Osteocyte (in vitro differentiated cells): Measurements from ENCODE around the gene PGAP1. TPM values are rescaled to one million over a fixed set of nuclear protein-coding genes. Genes with fewer than 3 reads are reported as not detected.

Experiments used
- DNase-seq: peaks from one replicate; pipeline ENCODE4 v3.0.0; 2021; ENCODE audit warnings: mixed read lengths; ENCODE audit not compliant: unreplicated experiment; ENCODE audit errors: extremely low spot score
- H3K27ac Mint-ChIP-seq: one replicate; pipeline ENCODE4 v1.8.0; 2021; ENCODE audit warnings: mild to moderate bottlenecking, mixed read lengths; ENCODE audit not compliant: unreplicated experiment
- H3K27me3 Mint-ChIP-seq: one replicate; pipeline ENCODE4 v1.8.0; 2021; ENCODE audit warnings: mixed read lengths; ENCODE audit not compliant: unreplicated experiment
- H3K36me3 Mint-ChIP-seq: one replicate; pipeline ENCODE4 v1.8.0; 2021; ENCODE audit warnings: mixed read lengths; ENCODE audit not compliant: unreplicated experiment
- H3K4me1 Mint-ChIP-seq: one replicate; pipeline ENCODE4 v1.8.0; 2021; ENCODE audit warnings: mixed read lengths; ENCODE audit not compliant: unreplicated experiment
- H3K4me3 Mint-ChIP-seq: one replicate; pipeline ENCODE4 v1.8.0; 2021; ENCODE audit warnings: mild to moderate bottlenecking, moderate library complexity, mixed read lengths; ENCODE audit not compliant: unreplicated experiment
- H3K9me3 Mint-ChIP-seq: one replicate; pipeline ENCODE4 v1.8.0; 2021; ENCODE audit warnings: mixed read lengths; ENCODE audit not compliant: unreplicated experiment
- total RNA-seq: library from RNA; stranded (reverse); gene quantifications from 2 replicates; pipeline ENCODE4 v1.2.1, GENCODE V29; 2021
- TF ChIP-seq, protein P1 (sequence below): fragments of 200-600 bp; sonication (generic); IDR thresholded peaks from 2 replicates; pipeline ENCODE4 v1.5.0; 2021; ENCODE audit warnings: antibody characterized with exemption, mild to moderate bottlenecking, moderate library complexity

Gene PGAP1
- total RNA-seq, 1 donor from 2014 or later, result 22.4 TPM

- H3K4me3 Mint-ChIP-seq, result no peak overlapping the region
Measured at GRCh38 chr2:196963961-196964360, 37.5 kb upstream of the PGAP1 start.

DNA sequence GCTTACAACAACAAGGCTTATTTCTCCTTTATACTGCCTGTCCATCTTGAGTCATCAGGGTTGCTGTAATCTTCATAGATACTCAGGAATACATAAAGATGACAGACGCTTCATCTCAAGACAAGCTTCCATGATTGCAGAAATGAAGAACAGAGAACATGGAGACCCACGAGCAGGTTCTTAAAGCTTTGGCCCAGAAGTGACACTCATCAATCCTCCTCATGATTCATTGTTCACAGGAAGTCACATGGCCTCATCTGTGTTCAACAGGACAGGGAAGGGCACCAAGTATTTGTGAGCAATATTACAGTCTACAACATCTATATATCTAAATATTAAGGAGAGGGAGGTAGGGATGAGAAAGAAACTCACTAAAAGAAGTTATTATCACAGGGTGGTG is 36.5 kb upstream of the PGAP1 start:
- Mint-ChIP-seq H3K9me3 (peaks cover 4% of the 10 kb centered on the region), H3K4me3 (no peak overlapping the region), H3K36me3 (no peaks in the 10 kb centered on the region), H3K4me1 (peaks cover 15% of the 10 kb centered on the region), H3K27ac (no peak overlapping the region), H3K27me3 (no peaks in the 10 kb centered on the region)
- no peak for DNase-seq
- TF ChIP-seq, protein P1, sequence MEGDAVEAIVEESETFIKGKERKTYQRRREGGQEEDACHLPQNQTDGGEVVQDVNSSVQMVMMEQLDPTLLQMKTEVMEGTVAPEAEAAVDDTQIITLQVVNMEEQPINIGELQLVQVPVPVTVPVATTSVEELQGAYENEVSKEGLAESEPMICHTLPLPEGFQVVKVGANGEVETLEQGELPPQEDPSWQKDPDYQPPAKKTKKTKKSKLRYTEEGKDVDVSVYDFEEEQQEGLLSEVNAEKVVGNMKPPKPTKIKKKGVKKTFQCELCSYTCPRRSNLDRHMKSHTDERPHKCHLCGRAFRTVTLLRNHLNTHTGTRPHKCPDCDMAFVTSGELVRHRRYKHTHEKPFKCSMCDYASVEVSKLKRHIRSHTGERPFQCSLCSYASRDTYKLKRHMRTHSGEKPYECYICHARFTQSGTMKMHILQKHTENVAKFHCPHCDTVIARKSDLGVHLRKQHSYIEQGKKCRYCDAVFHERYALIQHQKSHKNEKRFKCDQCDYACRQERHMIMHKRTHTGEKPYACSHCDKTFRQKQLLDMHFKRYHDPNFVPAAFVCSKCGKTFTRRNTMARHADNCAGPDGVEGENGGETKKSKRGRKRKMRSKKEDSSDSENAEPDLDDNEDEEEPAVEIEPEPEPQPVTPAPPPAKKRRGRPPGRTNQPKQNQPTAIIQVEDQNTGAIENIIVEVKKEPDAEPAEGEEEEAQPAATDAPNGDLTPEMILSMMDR, result no peak

More at GRCh38 chr2:196963961-196964360, 37.5 kb upstream of the PGAP1 start:
- H3K9me3 Mint-ChIP-seq, result peaks cover 4% of the 10 kb centered on the region
- TF ChIP-seq, protein P1, result no peak
- H3K27me3 Mint-ChIP-seq, result no peaks in the 10 kb centered on the region
- peaks cover 15% of the 10 kb centered on the region for H3K4me1 Mint-ChIP-seq
- no peak for DNase-seq
- no peak overlapping the region for H3K27ac Mint-ChIP-seq
- H3K36me3 Mint-ChIP-seq, result no peaks in the 10 kb centered on the region

DNA sequence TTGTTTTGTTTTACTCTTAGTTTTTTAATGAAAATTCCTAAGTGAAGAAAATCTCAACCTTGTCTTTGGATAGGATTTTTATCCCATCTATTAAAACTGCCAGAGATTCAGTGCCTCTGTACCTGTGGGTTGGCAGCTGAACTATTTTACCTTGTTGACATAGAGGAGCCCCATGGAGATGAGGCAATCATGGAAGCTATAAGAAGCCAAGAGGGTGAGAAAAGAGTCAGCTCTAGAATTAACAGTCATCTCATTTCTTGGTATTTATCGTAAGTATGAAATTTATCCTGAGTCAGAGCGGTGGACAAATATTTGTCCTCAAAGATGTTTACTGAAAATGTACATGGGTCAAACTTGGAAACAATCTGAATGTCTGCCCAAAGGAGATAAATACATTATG is 35.8 kb upstream of the PGAP1 start:
- no peaks in the 10 kb centered on the region for H3K36me3 Mint-ChIP-seq
- TF ChIP-seq, protein P1, result no peak
- no peaks in the 10 kb centered on the region for H3K27me3 Mint-ChIP-seq
- H3K4me1 Mint-ChIP-seq, result peaks cover 14% of the 10 kb centered on the region
- no peak overlapping the region for H3K4me3 Mint-ChIP-seq
- no peak for DNase-seq
- no peaks in the 10 kb centered on the region for H3K9me3 Mint-ChIP-seq
- H3K27ac Mint-ChIP-seq, result no peak overlapping the region

GRCh38 chr2:196961889-196962288 is 35.4 kb upstream of the PGAP1 start:
- Mint-ChIP-seq H3K36me3 (no peaks in the 10 kb centered on the region), H3K27me3 (no peaks in the 10 kb centered on the region), H3K4me1 (peaks cover 9% of the 10 kb centered on the region), H3K4me3 (no peak overlapping the region), H3K9me3 (no peaks in the 10 kb centered on the region), H3K27ac (no peak overlapping the region)
- DNase-seq, result no peak
- TF ChIP-seq, protein P1, result no peak

DNA sequence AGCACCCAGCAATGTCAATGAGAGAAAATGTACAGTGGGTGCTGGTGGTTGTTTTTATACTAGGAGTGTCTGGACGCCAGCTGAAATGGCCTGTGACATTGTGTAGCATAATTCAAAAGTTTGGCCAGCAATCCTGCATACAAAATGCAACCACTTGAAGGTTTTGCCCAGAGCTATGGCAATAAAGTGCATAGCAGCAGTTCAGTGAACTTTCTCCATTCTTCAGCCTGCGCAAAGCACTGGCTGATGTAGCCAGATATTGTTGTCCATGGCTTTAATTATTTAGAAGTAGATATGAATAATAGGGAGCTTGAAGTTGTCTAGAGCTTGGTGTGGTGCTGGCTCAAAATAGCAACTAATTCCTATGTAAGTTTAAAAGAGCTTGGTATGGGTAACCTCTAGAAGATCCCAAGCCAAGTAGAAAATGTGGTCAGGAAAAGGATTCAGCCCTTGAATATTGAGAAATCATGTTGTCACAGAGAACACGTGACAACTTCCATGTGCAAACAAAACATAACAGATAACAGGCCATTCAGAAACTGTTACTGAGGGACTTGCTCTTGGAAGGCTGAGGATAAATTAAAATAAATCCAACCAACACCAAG is 33.3 kb upstream of the PGAP1 start:
- Mint-ChIP-seq H3K4me1 (no peaks in the 10 kb centered on the region), H3K27me3 (peaks cover 2% of the 10 kb centered on the region), H3K27ac (no peak overlapping the region), H3K4me3 (no peak overlapping the region), H3K9me3 (no peaks in the 10 kb centered on the region), H3K36me3 (no peaks in the 10 kb centered on the region)
- TF ChIP-seq, protein P1, result no peak
- DNase-seq, result no peak
